GM12801 (cell line): ENCODE data around the gene EFR3B.

Experiments
- CTCF ChIP-seq: IDR thresholded peaks from one replicate; pipeline ENCODE4 v1.5.1; 2011; ENCODE audit warnings: control low read depth; ENCODE audit not compliant: insufficient read length; ENCODE audit errors: extremely low read depth

EFR3B gene

GRCh38 chr2:25116956-25117355 is 75.1 kb downstream of the EFR3B start:
- TF ChIP-seq CTCF: no peak

- TF ChIP-seq CTCF: no peak
Measured at GRCh38 chr2:25119263-25119662, 77.4 kb downstream of the EFR3B start.

- no peak for TF ChIP-seq CTCF
Measured at GRCh38 chr2:25122367-25122766, 80.5 kb downstream of the EFR3B start.

- TF ChIP-seq CTCF: no peak
Measured at GRCh38 chr2:25123682-25124081, 81.8 kb downstream of the EFR3B start.

GRCh38 chr2:25125189-25125588 is 83.3 kb downstream of the EFR3B start:
- no peak for TF ChIP-seq CTCF

GRCh38 chr2:25125976-25126375 is 84.1 kb downstream of the EFR3B start:
- TF ChIP-seq CTCF: no peak

GRCh38 chr2:25127646-25128045 is 85.8 kb downstream of the EFR3B start:
- no peak for TF ChIP-seq CTCF

GRCh38 chr2:25129901-25130520 is 88.1 kb downstream of the EFR3B start:
- TF ChIP-seq CTCF: no peak
